Skeletal muscle tissue (tissue), 4 donors: Measurements from ENCODE around the gene FBXO11. TPM values are rescaled to one million over a fixed set of nuclear protein-coding genes. Genes with fewer than 3 reads are reported as not detected.
A peak's percentile ranks its signal among the peaks of the same experiment; 100 is the strongest.

Experiments
- H3K27ac ChIP-seq: one replicate; pipeline ENCODE4 v1.7.0; 2013; ENCODE audit warnings: mild to moderate bottlenecking, low read depth, low read length, inconsistent platforms
- H3K27me3 ChIP-seq, 3 donors: one replicate each; pipeline ENCODE4 v1.7.0; 2013; ENCODE audit warnings: low read length in 3 of 3; ENCODE audit not compliant: control insufficient read depth in 3 of 3, insufficient read depth in 3 of 3
- H3K36me3 ChIP-seq, 3 donors: one replicate each; pipeline ENCODE4 v1.7.0; 2013; ENCODE audit warnings: low read length in 3 of 3; ENCODE audit not compliant: control insufficient read depth in 3 of 3, insufficient read depth in 3 of 3
- H3K4me1 ChIP-seq, 3 donors: one replicate each; pipeline ENCODE4 v1.7.0; 2013; ENCODE audit warnings: low read length in 3 of 3, mild to moderate bottlenecking in 3 of 3; ENCODE audit not compliant: control insufficient read depth in 3 of 3, insufficient read depth in 3 of 3
- H3K4me3 ChIP-seq, 3 donors: one replicate each; pipeline ENCODE4 v1.7.0; 2013; ENCODE audit warnings: low read length in 3 of 3
- H3K9ac ChIP-seq, 3 donors: one replicate each; pipeline ENCODE4 v1.7.0; 2013; ENCODE audit warnings: low read length in 3 of 3, mild to moderate bottlenecking in 3 of 3, moderate library complexity in 2 of 3, low read depth in 1 of 3
- H3K9me3 ChIP-seq, 3 donors: one replicate each; pipeline ENCODE4 v1.7.0; 2013; ENCODE audit warnings: low read length in 3 of 3; ENCODE audit not compliant: control insufficient read depth in 3 of 3
- total RNA-seq: library from RNA; depleted of rRNA; stranded (reverse); fragments of >200 nt; gene quantifications from one replicate; pipeline ENCODE4 v1.2.3, GENCODE V29; 2014
- donor health status: Osteomylitis.

The FBXO11 gene
- total RNA-seq, 1 donor from 2014 or later = 74.1 TPM

DNA sequence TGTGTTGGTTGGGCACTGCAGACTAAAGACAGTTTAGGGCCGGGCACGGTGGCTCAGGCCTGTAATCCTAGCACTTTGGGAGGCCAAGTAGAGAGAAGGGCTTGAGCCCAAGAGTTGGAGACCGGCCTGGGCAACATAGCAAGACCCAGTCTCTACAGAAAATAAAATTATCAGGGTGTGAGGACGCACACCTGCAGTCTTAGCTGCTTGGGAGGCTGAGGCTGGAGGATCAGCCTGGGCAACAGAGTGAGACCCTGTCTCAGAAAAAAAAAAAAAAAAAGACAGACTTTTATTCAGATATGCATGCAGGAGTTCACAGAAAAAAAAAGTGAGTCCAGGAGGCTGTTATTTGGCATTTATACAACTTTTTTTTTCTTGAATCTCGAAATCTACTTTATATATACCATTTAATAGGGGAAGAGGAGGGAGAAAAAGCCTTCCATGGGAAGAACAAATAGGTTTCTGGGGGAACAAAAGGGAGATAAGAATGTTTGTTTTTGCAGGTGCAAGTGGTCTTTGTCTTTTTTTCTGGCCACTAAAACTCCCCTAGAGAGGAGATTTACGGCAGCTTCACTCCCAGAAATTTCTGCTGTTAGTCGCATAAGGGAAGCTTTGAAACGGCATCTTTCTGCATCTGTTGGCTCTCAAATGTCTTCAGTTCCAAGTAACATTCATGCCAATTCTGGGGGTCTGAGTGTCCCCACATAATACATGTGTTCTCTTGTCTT, 127.4 kb downstream of the FBXO11 start:
- peaks cover 0 to 5% (median 0%) of the 10 kb centered on the region in 3 donors for H3K4me1 ChIP-seq
- H3K4me3 ChIP-seq = no peak overlapping the region
- no peak overlapping the region for H3K27ac ChIP-seq
- no peaks in the 10 kb centered on the region for H3K27me3 ChIP-seq
- no peak overlapping the region for H3K9ac ChIP-seq
- H3K36me3 ChIP-seq = no peaks in the 10 kb centered on the region
- H3K9me3 ChIP-seq = no peaks in the 10 kb centered on the region

- H3K27me3 ChIP-seq = no peaks in the 10 kb centered on the region
- no peak overlapping the region for H3K9ac ChIP-seq
- H3K27ac ChIP-seq = no peak overlapping the region
- no peak overlapping the region for H3K4me3 ChIP-seq
- H3K36me3 ChIP-seq = no peaks in the 10 kb centered on the region
- H3K9me3 ChIP-seq = no peaks in the 10 kb centered on the region
- peaks cover 0 to 1% (median 0%) of the 10 kb centered on the region in 3 donors for H3K4me1 ChIP-seq
Measured at GRCh38 chr2:47777277-47777937, 128.9 kb downstream of the FBXO11 start.

GRCh38 chr2:47774567-47774966, 131.7 kb downstream of the FBXO11 start:
- Histone ChIP-seq H3K36me3 (no peaks in the 10 kb centered on the region), H3K9ac (no peak overlapping the region), H3K9me3 (no peaks in the 10 kb centered on the region), H3K27me3 (no peaks in the 10 kb centered on the region), H3K4me1 (no peaks in the 10 kb centered on the region), H3K4me3 (no peak overlapping the region), H3K27ac (no peak overlapping the region)

DNA sequence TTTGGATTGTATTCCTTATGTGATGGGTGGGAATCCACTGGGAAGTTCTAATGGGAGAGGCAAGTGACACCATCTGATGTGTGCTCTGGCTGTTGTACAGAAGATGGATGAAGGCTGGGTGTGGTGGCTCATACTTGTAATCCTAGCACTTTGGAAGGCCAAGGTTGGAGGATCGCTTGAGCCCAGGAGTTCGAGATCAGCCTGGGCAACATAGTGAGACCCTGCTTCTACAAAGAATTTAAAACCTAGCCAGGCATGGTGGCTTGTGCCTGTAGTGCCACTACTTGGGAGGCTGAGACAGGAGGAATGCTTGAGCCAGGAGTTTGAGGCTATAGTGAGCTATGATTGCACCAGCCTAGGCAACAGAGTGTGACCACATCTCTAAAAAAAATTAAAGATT, 134.0 kb downstream of the FBXO11 start:
- no peak overlapping the region for H3K9ac ChIP-seq
- no peak overlapping the region for H3K27ac ChIP-seq
- no peaks in the 10 kb centered on the region for H3K27me3 ChIP-seq
- peaks cover 0 to 6% (median 2%) of the 10 kb centered on the region in 3 donors for H3K4me1 ChIP-seq
- H3K9me3 ChIP-seq = no peaks in the 10 kb centered on the region
- no peak overlapping the region for H3K4me3 ChIP-seq
- H3K36me3 ChIP-seq = no peaks in the 10 kb centered on the region

- H3K9me3 ChIP-seq = no peaks in the 10 kb centered on the region
- H3K4me3 ChIP-seq = no peak overlapping the region
- no peaks in the 10 kb centered on the region for H3K27me3 ChIP-seq
- no peaks in the 10 kb centered on the region for H3K36me3 ChIP-seq
- no peak overlapping the region for H3K27ac ChIP-seq
- H3K4me1 ChIP-seq = peaks cover 0 to 6% (median 2%) of the 10 kb centered on the region in 3 donors
- H3K9ac ChIP-seq = no peak overlapping the region
Measured at GRCh38 chr2:47771211-47771610, 135.1 kb downstream of the FBXO11 start.

DNA sequence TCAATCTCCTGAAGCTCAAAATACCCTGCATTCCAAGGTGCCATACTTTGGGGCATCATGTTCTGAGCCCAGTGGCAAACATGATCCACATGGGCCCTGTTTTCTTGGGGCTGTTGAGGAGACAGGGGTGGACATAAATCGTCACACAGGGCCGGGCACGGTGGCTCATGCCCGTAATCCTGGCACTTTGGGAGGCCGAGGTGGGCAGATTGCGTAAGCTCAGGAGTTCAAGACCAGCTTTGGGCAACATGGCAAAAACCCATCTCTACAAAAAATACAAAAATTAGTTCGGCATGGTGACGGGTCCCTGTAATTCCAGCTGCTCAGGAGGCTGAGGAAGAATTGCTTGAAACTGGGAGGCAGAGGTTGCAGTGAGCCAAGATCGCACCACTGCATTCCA, 137.0 kb downstream of the FBXO11 start:
- H3K4me1 ChIP-seq = peaks cover 0 to 6% (median 2%) of the 10 kb centered on the region in 3 donors
- no peaks in the 10 kb centered on the region for H3K27me3 ChIP-seq
- no peak overlapping the region for H3K4me3 ChIP-seq
- no peak overlapping the region for H3K27ac ChIP-seq
- no peaks in the 10 kb centered on the region for H3K36me3 ChIP-seq
- no peaks in the 10 kb centered on the region for H3K9me3 ChIP-seq
- no peak overlapping the region for H3K9ac ChIP-seq

DNA sequence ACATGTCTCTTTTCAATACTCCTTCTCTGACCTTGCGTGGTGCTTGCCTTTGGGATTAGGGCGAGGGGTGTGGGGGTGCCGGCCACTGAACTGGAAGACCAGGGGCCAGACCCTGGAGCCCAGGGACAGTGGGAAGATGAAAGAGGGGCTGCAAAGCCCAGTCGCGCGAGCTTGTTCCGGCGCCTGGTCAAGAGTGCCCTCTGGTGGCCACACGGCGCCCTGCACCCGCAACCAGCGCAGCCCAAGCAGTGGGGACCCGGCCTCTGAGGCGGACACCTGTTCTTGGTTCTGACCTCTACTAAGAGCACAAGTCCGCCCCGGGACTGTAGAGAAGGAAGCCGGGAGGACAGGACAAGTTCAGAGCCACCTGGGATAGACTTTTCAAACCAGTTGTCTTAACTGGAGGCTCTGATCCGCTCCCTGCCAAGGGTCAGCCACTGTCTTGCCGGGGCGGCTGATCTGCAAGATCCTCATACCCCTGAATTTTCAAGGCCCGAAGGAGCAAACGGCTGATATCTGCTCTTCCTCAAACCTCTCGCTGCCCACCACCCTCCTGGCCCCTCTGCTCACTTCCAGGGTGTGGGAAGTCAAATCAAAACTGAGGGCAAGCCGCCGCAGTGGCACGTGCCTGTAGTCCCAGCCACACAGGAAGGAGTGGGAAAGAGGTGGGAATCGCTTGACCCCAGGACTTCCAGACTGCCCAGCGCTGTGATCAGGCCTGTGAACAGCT, 138.3 kb downstream of the FBXO11 start:
- Histone ChIP-seq H3K4me3 (no peak overlapping the region), H3K9me3 (no peaks in the 10 kb centered on the region), H3K27me3 (no peaks in the 10 kb centered on the region), H3K36me3 (no peaks in the 10 kb centered on the region), H3K27ac (no peak overlapping the region), H3K9ac (peak overlapping the region in 1 of 3 donors; percentile 8), H3K4me1 (peaks cover 0 to 6% (median 2%) of the 10 kb centered on the region in 3 donors)

DNA sequence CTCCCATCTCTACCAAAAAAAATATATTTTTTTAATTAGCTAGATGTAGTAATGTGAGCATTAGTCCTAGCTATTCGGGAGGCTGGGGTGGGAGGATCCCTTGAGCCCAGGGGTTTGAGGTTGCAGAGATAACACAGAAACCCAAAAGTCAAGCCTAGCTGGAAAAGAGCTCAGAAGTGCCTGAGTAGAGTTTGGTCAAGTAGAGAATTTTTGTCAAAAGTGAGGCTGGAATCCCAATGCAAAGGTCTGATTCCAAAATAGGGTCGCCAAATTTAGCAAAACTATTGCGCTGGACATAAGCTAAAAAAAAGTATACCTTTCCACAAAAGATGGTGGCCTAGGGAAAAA, 138.8 kb downstream of the FBXO11 start:
- H3K4me3 ChIP-seq = no peak overlapping the region
- no peaks in the 10 kb centered on the region for H3K9me3 ChIP-seq
- no peak overlapping the region for H3K9ac ChIP-seq
- no peaks in the 10 kb centered on the region for H3K36me3 ChIP-seq
- no peak overlapping the region for H3K27ac ChIP-seq
- no peaks in the 10 kb centered on the region for H3K27me3 ChIP-seq
- peaks cover 0 to 6% (median 2%) of the 10 kb centered on the region in 3 donors for H3K4me1 ChIP-seq

DNA sequence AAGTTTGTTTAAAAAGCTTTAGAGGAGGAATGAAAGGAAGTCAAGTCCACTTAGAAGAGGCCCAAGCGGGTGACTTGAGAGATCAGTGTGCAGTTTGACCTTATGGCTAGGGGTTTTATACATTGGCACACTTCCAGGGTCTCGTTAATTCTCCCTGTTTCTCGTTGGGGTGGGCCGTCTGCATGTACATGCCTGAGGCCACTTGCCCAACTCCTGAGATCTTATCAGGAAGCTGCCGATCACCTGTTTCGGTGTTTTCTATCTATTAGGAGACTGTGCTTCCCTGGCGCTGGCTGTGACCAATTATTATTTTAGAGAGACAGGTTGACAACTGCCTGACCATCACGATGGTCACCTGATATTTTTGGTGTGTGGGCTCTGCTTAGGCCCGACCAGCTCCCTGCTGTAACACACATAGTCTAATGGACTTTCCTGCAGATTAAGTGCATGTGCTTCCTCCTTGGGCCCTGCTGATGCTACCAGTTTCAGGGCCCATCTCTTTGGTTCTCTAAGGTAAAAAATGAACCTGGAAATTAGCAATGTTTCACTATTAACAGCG, 154.4 kb downstream of the FBXO11 start:
- Histone ChIP-seq H3K4me3 (no peak overlapping the region), H3K36me3 (no peaks in the 10 kb centered on the region), H3K4me1 (no peaks in the 10 kb centered on the region), H3K9ac (no peak overlapping the region), H3K9me3 (no peaks in the 10 kb centered on the region), H3K27ac (peak overlapping the region; percentile 36), H3K27me3 (no peaks in the 10 kb centered on the region)

- Histone ChIP-seq H3K4me3 (no peak overlapping the region), H3K27me3 (peaks cover 0 to 3% (median 0%) of the 10 kb centered on the region in 3 donors), H3K9ac (no peak overlapping the region), H3K4me1 (no peaks in the 10 kb centered on the region), H3K9me3 (no peaks in the 10 kb centered on the region), H3K27ac (no peak overlapping the region), H3K36me3 (no peaks in the 10 kb centered on the region)
Measured at GRCh38 chr2:47747878-47748277, 158.4 kb downstream of the FBXO11 start.
